HepG2 (cell line): ENCODE measurements around the gene TNFAIP8L1. TPM values are rescaled to one million over a fixed set of nuclear protein-coding genes. Genes with fewer than 3 reads are reported as not detected.
A peak's percentile ranks its signal among the peaks of the same experiment; 100 is the strongest.

Experiments
- CBFB ChIP-seq: sonication (generic); formaldehyde crosslinking; IDR thresholded peaks from 2 replicates; pipeline ENCODE4 v1.4.0; 2020; ENCODE audit warnings: missing genetic modification reagents
- CREB1 ChIP-seq, 2 experiments: fragments of 450-650 bp in 1 of 2; IDR thresholded peaks; 2 replicates each; pipeline ENCODE4 v1.6.1; 2016 to 2017; ENCODE audit warnings: control low read depth in 1 of 2, mild to moderate bottlenecking in 1 of 2, missing compliant biosample characterization in 1 of 2, missing genetic modification characterization in 1 of 2
- DNMT1 ChIP-seq: sonication (generic); formaldehyde crosslinking; IDR thresholded peaks from 2 replicates; pipeline ENCODE4 v1.5.1; 2020; ENCODE audit warnings: mild to moderate bottlenecking, missing genetic modification reagents
- GABPB1 ChIP-seq: IDR thresholded peaks from 2 replicates; pipeline ENCODE4 v1.6.1; 2016; ENCODE audit warnings: mild to moderate bottlenecking, missing genetic modification reagents, moderate library complexity, missing compliant biosample characterization
- GPBP1L1 ChIP-seq: sonication (generic); formaldehyde crosslinking; IDR thresholded peaks from 2 replicates; pipeline ENCODE4 v1.5.0; 2020; ENCODE audit warnings: mild to moderate bottlenecking, missing genetic modification reagents
- POLR2A ChIP-seq, 2 experiments: IDR thresholded peaks; 2 replicates each; pipeline ENCODE4 v1.6.1; 2011; ENCODE audit warnings: low read depth in 2 of 2, low read length in 2 of 2, mild to moderate bottlenecking in 1 of 2, moderate library complexity in 1 of 2; ENCODE audit not compliant: insufficient read depth in 1 of 2
- RAD51 ChIP-seq: fragments of 450-650 bp; IDR thresholded peaks from 2 replicates; pipeline ENCODE4 v1.6.1; 2016; ENCODE audit warnings: borderline replicate concordance
- TEAD3 ChIP-seq: optimal IDR thresholded peaks from 2 replicates; pipeline ENCODE3; 2016; ENCODE audit warnings: borderline replicate concordance
- ZBTB20 ChIP-seq: sonication (generic); formaldehyde crosslinking; IDR thresholded peaks from 2 replicates; pipeline ENCODE4 v1.8.1; 2023; ENCODE audit warnings: missing genetic modification reagents, low read depth, mild to moderate bottlenecking, borderline replicate concordance
- ZKSCAN8 ChIP-seq: IDR thresholded peaks from 2 replicates; pipeline ENCODE4 v1.6.1; 2016; ENCODE audit warnings: borderline replicate concordance, missing genetic modification reagents, missing compliant biosample characterization
- ZNF570 ChIP-seq: sonication (generic); formaldehyde crosslinking; IDR thresholded peaks from 2 replicates; pipeline ENCODE4 v1.4.0; 2020; ENCODE audit warnings: mild to moderate bottlenecking, missing genetic modification reagents, borderline replicate concordance
- ZNF674 ChIP-seq: sonication (generic); formaldehyde crosslinking; IDR thresholded peaks from 2 replicates; pipeline ENCODE4 v1.5.0; 2020; ENCODE audit warnings: low read depth, mild to moderate bottlenecking, missing genetic modification reagents
- polyA plus RNA-seq, 8 experiments: library from polyadenylated mRNA; depleted of rRNA in 3 of 8; stranded (reverse) in 7 of 8; unstranded in 1 of 8; fragments of >200 nt; fragmentation: Illumina TruSeq in 4 of 8; extraction: Trizol in 4 of 8; gene quantifications; 2 replicates each; pipeline versions ENCODE4 v1.2.1 to v1.2.3, GENCODE V29; 2011 to 2016; ENCODE audit warnings: low read depth in 4 of 8, missing spikeins in 1 of 8, mixed read lengths in 1 of 8; ENCODE audit not compliant: insufficient read depth in 1 of 8
- total RNA-seq, 5 experiments: library from RNA; depleted of rRNA; stranded (reverse); fragments of >200 nt; fragmentation: Illumina TruSeq; extraction: Trizol; gene quantifications; 2 replicates each; pipeline ENCODE4 v1.2.3, GENCODE V29; 2016; ENCODE audit warnings: low read depth in 1 of 5
- TF ChIP-seq, protein P1 (sequence below): sonication (generic); formaldehyde crosslinking; IDR thresholded peaks from 2 replicates; pipeline ENCODE4 v1.9.0; 2021; ENCODE audit warnings: missing genetic modification reagents, borderline replicate concordance
- TF ChIP-seq, protein P2 (sequence below): IDR thresholded peaks from 2 replicates; pipeline ENCODE4 v1.6.1; 2018; ENCODE audit warnings: missing genetic modification reagents, mild to moderate bottlenecking, missing compliant biosample characterization
- TF ChIP-seq, protein P3 (sequence below): sonication (generic); formaldehyde crosslinking; IDR thresholded peaks from 2 replicates; pipeline ENCODE4 v1.8.1; 2023; ENCODE audit warnings: mild to moderate bottlenecking, missing genetic modification reagents, borderline replicate concordance
- TF ChIP-seq, protein P4 (sequence below): IDR thresholded peaks from 2 replicates; pipeline ENCODE4 v1.6.1; 2016; ENCODE audit warnings: low read depth, control low read depth

TNFAIP8L1 gene
- total and polyA plus RNA-seq, 2 of the 13 experiments (the other 11 are each of a cell fraction or from before 2014, with no cell fraction given) = 13.4 to 21.4 TPM

DNA sequence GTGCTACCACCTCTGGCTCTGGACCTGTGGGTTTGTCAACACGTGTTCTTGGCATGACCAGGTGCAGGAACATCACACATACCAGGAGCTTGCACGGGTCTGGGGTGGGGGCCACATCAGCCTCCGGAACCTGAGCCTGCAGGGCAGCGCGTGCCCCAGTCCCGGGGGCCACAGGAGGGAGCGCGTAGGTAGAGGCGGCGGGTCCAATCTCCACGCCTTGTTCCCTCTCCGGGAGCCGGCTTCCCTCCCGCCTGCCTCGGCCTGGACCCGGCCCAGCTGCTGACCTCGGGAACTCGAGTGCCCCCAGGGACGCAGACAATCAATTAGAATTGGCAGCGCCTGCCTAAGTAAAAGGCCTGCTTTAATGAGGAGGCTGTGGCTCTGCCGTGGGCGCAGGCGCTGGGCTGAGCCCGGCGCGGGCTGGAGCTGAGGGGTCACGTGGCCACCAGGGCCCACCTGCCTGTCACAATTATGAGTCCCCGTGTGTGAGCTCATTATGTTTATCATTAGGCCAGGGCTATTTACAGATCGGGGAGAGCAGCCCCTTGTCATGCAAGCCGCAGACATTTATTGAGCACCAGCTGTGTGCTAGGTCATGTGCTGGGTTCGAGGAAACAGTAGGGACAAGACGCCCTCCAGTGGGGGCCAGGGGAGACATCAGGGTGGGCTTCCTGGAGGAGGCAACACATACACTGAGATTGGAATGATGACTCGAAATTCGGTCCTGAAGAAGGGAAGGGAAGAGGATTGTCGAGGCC lies 32.2 kb upstream of the TNFAIP8L1 start (continued):
- TF ChIP-seq, protein P1, sequence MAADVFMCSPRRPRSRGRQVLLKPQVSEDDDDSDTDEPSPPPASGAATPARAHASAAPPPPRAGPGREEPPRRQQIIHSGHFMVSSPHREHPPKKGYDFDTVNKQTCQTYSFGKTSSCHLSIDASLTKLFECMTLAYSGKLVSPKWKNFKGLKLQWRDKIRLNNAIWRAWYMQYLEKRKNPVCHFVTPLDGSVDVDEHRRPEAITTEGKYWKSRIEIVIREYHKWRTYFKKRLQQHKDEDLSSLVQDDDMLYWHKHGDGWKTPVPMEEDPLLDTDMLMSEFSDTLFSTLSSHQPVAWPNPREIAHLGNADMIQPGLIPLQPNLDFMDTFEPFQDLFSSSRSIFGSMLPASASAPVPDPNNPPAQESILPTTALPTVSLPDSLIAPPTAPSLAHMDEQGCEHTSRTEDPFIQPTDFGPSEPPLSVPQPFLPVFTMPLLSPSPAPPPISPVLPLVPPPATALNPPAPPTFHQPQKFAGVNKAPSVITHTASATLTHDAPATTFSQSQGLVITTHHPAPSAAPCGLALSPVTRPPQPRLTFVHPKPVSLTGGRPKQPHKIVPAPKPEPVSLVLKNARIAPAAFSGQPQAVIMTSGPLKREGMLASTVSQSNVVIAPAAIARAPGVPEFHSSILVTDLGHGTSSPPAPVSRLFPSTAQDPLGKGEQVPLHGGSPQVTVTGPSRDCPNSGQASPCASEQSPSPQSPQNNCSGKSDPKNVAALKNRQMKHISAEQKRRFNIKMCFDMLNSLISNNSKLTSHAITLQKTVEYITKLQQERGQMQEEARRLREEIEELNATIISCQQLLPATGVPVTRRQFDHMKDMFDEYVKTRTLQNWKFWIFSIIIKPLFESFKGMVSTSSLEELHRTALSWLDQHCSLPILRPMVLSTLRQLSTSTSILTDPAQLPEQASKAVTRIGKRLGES (CRISPR knock-in tag) = no peak
- TF ChIP-seq POLR2A (IDR thresholded peaks at IDR 0.05; ENCODE audit: insufficient read depth in 1 of 2, low read depth in 2 of 2, low read length in 2 of 2) (no peak), CBFB (peak; percentile 57; the same call in 1 of the 2 replicates), ZKSCAN8 (CRISPR knock-in tag) (peak; percentile 99), GPBP1L1 (no peak), DNMT1 (CRISPR knock-in tag) (no peak), GABPB1 (CRISPR knock-in tag) (peak; percentile 38; the same call in 1 of the 2 replicates), RAD51 (peak; percentile 67; the same call in 1 of the 2 replicates), ZNF674 (CRISPR knock-in tag) (no peak), CREB1 (IDR thresholded peaks at IDR 0.05) (no peak), CREB1 (CRISPR knock-in tag; IDR thresholded peaks at IDR 0.05) (no peak), ZBTB20 (CRISPR knock-in tag) (no peak), ZNF570 (CRISPR knock-in tag) (no peak), TEAD3 (CRISPR knock-in tag) (peak; percentile 59)
- TF ChIP-seq, protein P2, sequence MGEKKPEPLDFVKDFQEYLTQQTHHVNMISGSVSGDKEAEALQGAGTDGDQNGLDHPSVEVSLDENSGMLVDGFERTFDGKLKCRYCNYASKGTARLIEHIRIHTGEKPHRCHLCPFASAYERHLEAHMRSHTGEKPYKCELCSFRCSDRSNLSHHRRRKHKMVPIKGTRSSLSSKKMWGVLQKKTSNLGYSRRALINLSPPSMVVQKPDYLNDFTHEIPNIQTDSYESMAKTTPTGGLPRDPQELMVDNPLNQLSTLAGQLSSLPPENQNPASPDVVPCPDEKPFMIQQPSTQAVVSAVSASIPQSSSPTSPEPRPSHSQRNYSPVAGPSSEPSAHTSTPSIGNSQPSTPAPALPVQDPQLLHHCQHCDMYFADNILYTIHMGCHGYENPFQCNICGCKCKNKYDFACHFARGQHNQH (CRISPR knock-in tag) = no peak
- TF ChIP-seq, protein P3, sequence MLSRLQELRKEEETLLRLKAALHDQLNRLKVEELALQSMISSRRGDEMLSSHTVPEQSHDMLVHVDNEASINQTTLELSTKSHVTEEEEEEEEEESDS = no peak
- TF ChIP-seq, protein P4, sequence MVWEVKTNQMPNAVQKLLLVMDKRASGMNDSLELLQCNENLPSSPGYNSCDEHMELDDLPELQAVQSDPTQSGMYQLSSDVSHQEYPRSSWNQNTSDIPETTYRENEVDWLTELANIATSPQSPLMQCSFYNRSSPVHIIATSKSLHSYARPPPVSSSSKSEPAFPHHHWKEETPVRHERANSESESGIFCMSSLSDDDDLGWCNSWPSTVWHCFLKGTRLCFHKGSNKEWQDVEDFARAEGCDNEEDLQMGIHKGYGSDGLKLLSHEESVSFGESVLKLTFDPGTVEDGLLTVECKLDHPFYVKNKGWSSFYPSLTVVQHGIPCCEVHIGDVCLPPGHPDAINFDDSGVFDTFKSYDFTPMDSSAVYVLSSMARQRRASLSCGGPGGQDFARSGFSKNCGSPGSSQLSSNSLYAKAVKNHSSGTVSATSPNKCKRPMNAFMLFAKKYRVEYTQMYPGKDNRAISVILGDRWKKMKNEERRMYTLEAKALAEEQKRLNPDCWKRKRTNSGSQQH (CRISPR knock-in tag) = no peak
